C4-2B (cell line): ENCODE measurements around the gene SHANK1.

Experiments used
- CTCF ChIP-seq: fragments of 450-650 bp; conservative IDR thresholded peaks from 2 replicates; pipeline ENCODE4 v1.5.1; 2017; ENCODE audit warnings: mild to moderate bottlenecking
- ZFX ChIP-seq: fragments of 450-650 bp; IDR thresholded peaks from 2 replicates; pipeline ENCODE4 v1.6.1; 2017

DNA sequence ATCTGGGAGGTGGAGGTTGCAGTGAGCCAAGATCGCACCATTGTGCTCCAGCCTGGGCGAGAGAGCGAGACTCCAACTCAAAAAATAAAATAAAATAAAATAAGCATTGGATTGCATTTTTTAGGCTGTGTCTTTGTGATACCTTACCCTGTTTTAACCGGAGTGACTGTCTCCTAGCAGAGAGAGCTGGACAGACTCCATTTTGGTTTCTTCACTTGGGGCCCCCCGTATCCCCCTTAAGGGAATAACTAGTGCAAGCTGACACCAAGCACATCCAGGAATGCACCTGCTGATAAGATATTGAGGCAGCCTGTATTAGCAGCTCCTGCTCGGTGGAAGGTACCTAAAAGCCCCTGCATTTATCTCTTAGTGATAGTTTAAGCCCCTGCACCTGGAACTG lies 29.9 kb upstream of the SHANK1 start:
- no peak for TF ChIP-seq CTCF
- no peak for TF ChIP-seq ZFX
